Breast epithelium (tissue), 3 donors: ENCODE data around the gene MSH3.

Experiments
- CTCF ChIP-seq, 3 donors: fragments of 450-650 bp; IDR thresholded peaks; one replicate each; pipeline ENCODE4 v1.5.1; 2016 to 2017; ENCODE audit warnings: antibody characterized with exemption in 3 of 3, mild to moderate bottlenecking in 3 of 3, moderate library complexity in 3 of 3
- POLR2A ChIP-seq: fragments of 450-650 bp; IDR thresholded peaks from one replicate; pipeline ENCODE4 v1.6.1; 2016; ENCODE audit warnings: antibody characterized with exemption, mild to moderate bottlenecking, moderate library complexity

GRCh38 chr5:80867233-80867632 lies 212.8 kb downstream of the MSH3 start:
- TF ChIP-seq CTCF (IDR thresholded peaks at IDR 0.05): no peak
- TF ChIP-seq POLR2A: no peak
